HepG2 (cell line): ENCODE data around the gene ZFP36L2. TPM values are rescaled to one million over a fixed set of nuclear protein-coding genes. Genes with fewer than 3 reads are reported as not detected.
A peak's percentile ranks its signal among the peaks of the same experiment; 100 is the strongest.

Experiments used
- ASH2L ChIP-seq: fragments of 300-600, 200-600 bp; sonication (generic); IDR thresholded peaks from 2 replicates; pipeline ENCODE4 v1.7.0; 2017; ENCODE audit warnings: low read depth, mild to moderate bottlenecking, moderate library complexity, mixed read lengths, low read length; ENCODE audit not compliant: insufficient read length
- MED8 ChIP-seq: sonication (generic); formaldehyde crosslinking; IDR thresholded peaks from 2 replicates; pipeline ENCODE4 v1.8.1; 2023; ENCODE audit warnings: mild to moderate bottlenecking, missing genetic modification reagents; ENCODE audit not compliant: insufficient replicate concordance
- NCOA5 ChIP-seq: sonication (generic); formaldehyde crosslinking; IDR thresholded peaks from 2 replicates; pipeline ENCODE4 v1.4.0; 2020; ENCODE audit warnings: missing genetic modification reagents
- NKX3-1 ChIP-seq: sonication (generic); formaldehyde crosslinking; IDR thresholded peaks from 2 replicates; pipeline ENCODE4 v1.5.0; 2020; ENCODE audit warnings: missing genetic modification reagents
- RXRB ChIP-seq: IDR thresholded peaks from 2 replicates; pipeline ENCODE4 v1.6.1; 2016; ENCODE audit warnings: borderline replicate concordance, missing genetic modification reagents, missing compliant biosample characterization
- U2AF1 ChIP-seq: fragments of 200-400 bp; formaldehyde crosslinking; optimal IDR thresholded peaks from 2 replicates; pipeline ENCODE3; 2017; ENCODE audit warnings: mild to moderate bottlenecking, low read depth, low read length
- ZBTB42 ChIP-seq: sonication (generic); formaldehyde crosslinking; IDR thresholded peaks from 2 replicates; pipeline ENCODE4 v1.5.0; 2020; ENCODE audit warnings: mild to moderate bottlenecking, missing genetic modification reagents
- ZNF33A ChIP-seq: sonication (generic); formaldehyde crosslinking; IDR thresholded peaks from 2 replicates; pipeline ENCODE4 v1.5.1; 2020; ENCODE audit warnings: missing genetic modification reagents, mild to moderate bottlenecking, moderate library complexity, borderline replicate concordance
- ZNF501 ChIP-seq: sonication (generic); formaldehyde crosslinking; IDR thresholded peaks from 2 replicates; pipeline ENCODE4 v1.5.1; 2020; ENCODE audit warnings: mild to moderate bottlenecking, moderate library complexity, missing genetic modification reagents
- polyA plus RNA-seq, 8 experiments: library from polyadenylated mRNA; depleted of rRNA in 3 of 8; stranded (reverse) in 7 of 8; unstranded in 1 of 8; fragments of >200 nt; fragmentation: Illumina TruSeq in 4 of 8; extraction: Trizol in 4 of 8; gene quantifications; 2 replicates each; pipeline versions ENCODE4 v1.2.1 to v1.2.3, GENCODE V29; 2011 to 2016; ENCODE audit warnings: low read depth in 4 of 8, missing spikeins in 1 of 8, mixed read lengths in 1 of 8; ENCODE audit not compliant: insufficient read depth in 1 of 8
- total RNA-seq, 5 experiments: library from RNA; depleted of rRNA; stranded (reverse); fragments of >200 nt; fragmentation: Illumina TruSeq; extraction: Trizol; gene quantifications; 2 replicates each; pipeline ENCODE4 v1.2.3, GENCODE V29; 2016; ENCODE audit warnings: low read depth in 1 of 5
- TF ChIP-seq, protein P1 (sequence below): sonication (generic); formaldehyde crosslinking; IDR thresholded peaks from one replicate; pipeline ENCODE4 v1.5.1; 2020; ENCODE audit warnings: mild to moderate bottlenecking, missing genetic modification reagents; ENCODE audit errors: not compliant biosample characterization
- TF ChIP-seq, protein P2 (sequence below): sonication (generic); formaldehyde crosslinking; conservative IDR thresholded peaks from 2 replicates; pipeline ENCODE4 v1.4.0; 2020; ENCODE audit warnings: mild to moderate bottlenecking, missing genetic modification reagents, moderate library complexity
- TF ChIP-seq, protein P3 (sequence below): sonication (generic); formaldehyde crosslinking; IDR thresholded peaks from 2 replicates; pipeline ENCODE4 v1.4.0; 2020; ENCODE audit warnings: missing genetic modification reagents

The ZFP36L2 gene
- total and polyA plus RNA-seq, 2 of the 13 experiments (the other 11 are each of a cell fraction or from before 2014, with no cell fraction given): 11.2 to 21.8 TPM

DNA sequence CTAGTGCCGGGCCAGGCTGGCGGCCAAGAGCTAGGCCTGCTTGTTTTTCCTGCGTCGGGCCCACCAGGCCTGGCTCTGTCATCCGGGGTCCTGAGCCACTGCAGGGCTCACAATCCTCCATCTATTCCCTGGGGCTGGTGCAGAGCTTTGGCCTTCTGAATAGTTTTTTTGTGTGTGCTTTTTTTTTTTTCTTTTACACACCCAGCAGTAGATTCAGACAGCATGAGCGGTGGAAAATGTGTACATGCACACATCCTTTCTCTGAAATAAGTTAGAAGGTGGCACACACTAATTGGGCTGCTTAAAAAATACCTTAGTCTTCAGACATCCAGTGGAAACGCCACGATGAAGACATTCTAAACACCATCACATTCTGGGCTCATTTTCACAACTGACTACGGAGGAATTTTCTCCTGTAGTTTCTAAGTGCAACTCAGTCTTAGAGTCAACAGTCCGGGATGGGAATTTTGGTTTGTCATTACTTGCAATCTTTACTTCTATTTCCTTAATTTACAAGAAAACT lies 6.1 kb downstream of the ZFP36L2 start (continued):
- TF ChIP-seq ASH2L (peak; percentile 17), ZNF33A (CRISPR knock-in tag) (peak; percentile 91; the same call in 1 of the 2 replicates), NKX3-1 (CRISPR knock-in tag) (no peak), U2AF1 (peak; percentile 91), MED8 (CRISPR knock-in tag) (no peak), NCOA5 (CRISPR knock-in tag) (no peak), RXRB (CRISPR knock-in tag) (no peak), ZNF501 (CRISPR knock-in tag) (0 out of 2 replicates have a peak, but pooled peaks have one; percentile 58), ZBTB42 (CRISPR knock-in tag) (0 out of 2 replicates have a peak, but pooled peaks have one; percentile 25)
- TF ChIP-seq, protein P1, sequence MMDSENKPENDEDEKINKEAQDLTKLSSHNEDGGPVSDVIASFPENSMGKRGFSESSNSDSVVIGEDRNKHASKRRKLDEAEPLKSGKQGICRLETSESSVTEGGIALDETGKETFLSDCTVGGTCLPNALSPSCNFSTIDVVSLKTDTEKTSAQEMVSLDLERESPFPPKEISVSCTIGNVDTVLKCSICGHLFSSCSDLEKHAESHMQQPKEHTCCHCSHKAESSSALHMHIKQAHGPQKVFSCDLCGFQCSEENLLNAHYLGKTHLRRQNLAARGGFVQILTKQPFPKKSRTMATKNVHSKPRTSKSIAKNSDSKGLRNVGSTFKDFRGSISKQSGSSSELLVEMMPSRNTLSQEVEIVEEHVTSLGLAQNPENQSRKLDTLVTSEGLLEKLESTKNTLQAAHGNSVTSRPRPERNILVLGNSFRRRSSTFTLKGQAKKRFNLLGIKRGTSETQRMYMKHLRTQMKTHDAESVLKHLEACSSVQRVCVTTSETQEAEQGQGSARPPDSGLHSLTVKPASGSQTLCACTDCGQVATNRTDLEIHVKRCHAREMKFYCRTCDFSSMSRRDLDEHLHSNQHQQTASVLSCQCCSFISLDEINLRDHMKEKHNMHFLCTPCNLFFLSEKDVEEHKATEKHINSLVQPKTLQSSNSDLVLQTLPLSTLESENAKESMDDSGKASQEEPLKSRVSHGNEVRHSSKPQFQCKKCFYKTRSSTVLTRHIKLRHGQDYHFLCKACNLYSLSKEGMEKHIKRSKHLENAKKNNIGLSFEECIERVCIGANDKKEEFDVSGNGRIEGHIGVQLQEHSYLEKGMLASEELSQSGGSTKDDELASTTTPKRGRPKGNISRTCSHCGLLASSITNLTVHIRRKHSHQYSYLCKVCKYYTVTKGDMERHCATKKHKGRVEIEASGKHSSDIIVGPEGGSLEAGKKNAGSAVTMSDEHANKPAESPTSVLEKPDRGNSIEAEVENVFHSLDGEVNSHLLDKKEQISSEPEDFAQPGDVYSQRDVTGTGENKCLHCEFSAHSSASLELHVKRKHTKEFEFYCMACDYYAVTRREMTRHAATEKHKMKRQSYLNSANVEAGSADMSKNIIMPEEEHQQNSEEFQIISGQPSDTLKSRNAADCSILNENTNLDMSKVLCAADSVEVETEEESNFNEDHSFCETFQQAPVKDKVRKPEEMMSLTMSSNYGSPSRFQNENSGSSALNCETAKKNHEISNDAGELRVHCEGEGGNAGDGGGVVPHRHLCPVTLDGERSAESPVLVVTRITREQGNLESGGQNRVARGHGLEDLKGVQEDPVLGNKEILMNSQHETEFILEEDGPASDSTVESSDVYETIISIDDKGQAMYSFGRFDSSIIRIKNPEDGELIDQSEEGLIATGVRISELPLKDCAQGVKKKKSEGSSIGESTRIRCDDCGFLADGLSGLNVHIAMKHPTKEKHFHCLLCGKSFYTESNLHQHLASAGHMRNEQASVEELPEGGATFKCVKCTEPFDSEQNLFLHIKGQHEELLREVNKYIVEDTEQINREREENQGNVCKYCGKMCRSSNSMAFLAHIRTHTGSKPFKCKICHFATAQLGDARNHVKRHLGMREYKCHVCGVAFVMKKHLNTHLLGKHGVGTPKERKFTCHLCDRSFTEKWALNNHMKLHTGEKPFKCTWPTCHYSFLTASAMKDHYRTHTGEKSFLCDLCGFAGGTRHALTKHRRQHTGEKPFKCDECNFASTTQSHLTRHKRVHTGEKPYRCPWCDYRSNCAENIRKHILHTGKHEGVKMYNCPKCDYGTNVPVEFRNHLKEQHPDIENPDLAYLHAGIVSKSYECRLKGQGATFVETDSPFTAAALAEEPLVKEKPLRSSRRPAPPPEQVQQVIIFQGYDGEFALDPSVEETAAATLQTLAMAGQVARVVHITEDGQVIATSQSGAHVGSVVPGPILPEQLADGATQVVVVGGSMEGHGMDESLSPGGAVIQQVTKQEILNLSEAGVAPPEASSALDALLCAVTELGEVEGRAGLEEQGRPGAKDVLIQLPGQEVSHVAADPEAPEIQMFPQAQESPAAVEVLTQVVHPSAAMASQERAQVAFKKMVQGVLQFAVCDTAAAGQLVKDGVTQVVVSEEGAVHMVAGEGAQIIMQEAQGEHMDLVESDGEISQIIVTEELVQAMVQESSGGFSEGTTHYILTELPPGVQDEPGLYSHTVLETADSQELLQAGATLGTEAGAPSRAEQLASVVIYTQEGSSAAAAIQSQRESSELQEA (CRISPR knock-in tag): peak; percentile 59
- TF ChIP-seq, protein P2, sequence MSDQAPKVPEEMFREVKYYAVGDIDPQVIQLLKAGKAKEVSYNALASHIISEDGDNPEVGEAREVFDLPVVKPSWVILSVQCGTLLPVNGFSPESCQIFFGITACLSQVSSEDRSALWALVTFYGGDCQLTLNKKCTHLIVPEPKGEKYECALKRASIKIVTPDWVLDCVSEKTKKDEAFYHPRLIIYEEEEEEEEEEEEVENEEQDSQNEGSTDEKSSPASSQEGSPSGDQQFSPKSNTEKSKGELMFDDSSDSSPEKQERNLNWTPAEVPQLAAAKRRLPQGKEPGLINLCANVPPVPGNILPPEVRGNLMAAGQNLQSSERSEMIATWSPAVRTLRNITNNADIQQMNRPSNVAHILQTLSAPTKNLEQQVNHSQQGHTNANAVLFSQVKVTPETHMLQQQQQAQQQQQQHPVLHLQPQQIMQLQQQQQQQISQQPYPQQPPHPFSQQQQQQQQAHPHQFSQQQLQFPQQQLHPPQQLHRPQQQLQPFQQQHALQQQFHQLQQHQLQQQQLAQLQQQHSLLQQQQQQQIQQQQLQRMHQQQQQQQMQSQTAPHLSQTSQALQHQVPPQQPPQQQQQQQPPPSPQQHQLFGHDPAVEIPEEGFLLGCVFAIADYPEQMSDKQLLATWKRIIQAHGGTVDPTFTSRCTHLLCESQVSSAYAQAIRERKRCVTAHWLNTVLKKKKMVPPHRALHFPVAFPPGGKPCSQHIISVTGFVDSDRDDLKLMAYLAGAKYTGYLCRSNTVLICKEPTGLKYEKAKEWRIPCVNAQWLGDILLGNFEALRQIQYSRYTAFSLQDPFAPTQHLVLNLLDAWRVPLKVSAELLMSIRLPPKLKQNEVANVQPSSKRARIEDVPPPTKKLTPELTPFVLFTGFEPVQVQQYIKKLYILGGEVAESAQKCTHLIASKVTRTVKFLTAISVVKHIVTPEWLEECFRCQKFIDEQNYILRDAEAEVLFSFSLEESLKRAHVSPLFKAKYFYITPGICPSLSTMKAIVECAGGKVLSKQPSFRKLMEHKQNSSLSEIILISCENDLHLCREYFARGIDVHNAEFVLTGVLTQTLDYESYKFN (CRISPR knock-in tag): peak; percentile 12; the same call in 1 of the 2 replicates
- TF ChIP-seq, protein P3, sequence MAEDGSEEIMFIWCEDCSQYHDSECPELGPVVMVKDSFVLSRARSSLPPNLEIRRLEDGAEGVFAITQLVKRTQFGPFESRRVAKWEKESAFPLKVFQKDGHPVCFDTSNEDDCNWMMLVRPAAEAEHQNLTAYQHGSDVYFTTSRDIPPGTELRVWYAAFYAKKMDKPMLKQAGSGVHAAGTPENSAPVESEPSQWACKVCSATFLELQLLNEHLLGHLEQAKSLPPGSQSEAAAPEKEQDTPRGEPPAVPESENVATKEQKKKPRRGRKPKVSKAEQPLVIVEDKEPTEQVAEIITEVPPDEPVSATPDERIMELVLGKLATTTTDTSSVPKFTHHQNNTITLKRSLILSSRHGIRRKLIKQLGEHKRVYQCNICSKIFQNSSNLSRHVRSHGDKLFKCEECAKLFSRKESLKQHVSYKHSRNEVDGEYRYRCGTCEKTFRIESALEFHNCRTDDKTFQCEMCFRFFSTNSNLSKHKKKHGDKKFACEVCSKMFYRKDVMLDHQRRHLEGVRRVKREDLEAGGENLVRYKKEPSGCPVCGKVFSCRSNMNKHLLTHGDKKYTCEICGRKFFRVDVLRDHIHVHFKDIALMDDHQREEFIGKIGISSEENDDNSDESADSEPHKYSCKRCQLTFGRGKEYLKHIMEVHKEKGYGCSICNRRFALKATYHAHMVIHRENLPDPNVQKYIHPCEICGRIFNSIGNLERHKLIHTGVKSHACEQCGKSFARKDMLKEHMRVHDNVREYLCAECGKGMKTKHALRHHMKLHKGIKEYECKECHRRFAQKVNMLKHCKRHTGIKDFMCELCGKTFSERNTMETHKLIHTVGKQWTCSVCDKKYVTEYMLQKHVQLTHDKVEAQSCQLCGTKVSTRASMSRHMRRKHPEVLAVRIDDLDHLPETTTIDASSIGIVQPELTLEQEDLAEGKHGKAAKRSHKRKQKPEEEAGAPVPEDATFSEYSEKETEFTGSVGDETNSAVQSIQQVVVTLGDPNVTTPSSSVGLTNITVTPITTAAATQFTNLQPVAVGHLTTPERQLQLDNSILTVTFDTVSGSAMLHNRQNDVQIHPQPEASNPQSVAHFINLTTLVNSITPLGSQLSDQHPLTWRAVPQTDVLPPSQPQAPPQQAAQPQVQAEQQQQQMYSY (CRISPR knock-in tag): no peak
